Sigmoid colon (tissue), 7 donors: ENCODE measurements around the gene TOMM20. TPM values are rescaled to one million over a fixed set of nuclear protein-coding genes. Genes with fewer than 3 reads are reported as not detected.
A peak's percentile ranks its signal among the peaks of the same experiment; 100 is the strongest.

Source experiments
- DNase-seq: peaks from one replicate; pipeline ENCODE4 v3.0.0-alpha.2; 2019
- H3K27ac ChIP-seq, 4 donors: fragments of 200-600 bp; sonication (generic); one replicate each; pipeline ENCODE4 v1.5.1; 2016 to 2019; ENCODE audit warnings: mild to moderate bottlenecking in 1 of 4
- H3K27me3 ChIP-seq, 3 donors: fragments of 200-600 bp; sonication (generic); one replicate each; pipeline ENCODE4 v1.5.1; 2019; ENCODE audit warnings: mild to moderate bottlenecking in 1 of 3
- H3K36me3 ChIP-seq, 4 donors: fragments of 200-600 bp; sonication (generic); one replicate each; pipeline ENCODE4 v1.5.1; 2016 to 2019
- H3K4me1 ChIP-seq, 4 donors: fragments of 200-600 bp; sonication (generic); one replicate each; pipeline ENCODE4 v1.5.1; 2017 to 2019
- H3K4me3 ChIP-seq, 4 donors: fragments of 200-600 bp; sonication (generic); one replicate each; pipeline ENCODE4 v1.5.1; 2017 to 2019; ENCODE audit warnings: mild to moderate bottlenecking in 2 of 4, moderate library complexity in 1 of 4
- H3K9me3 ChIP-seq, 4 donors: fragments of 200-600 bp in 3 of 4; sonication (generic) in 3 of 4; one replicate each; pipeline versions ENCODE4 v1.5.1 to v1.6.1; 2013 to 2019
- EP300 ChIP-seq, 4 donors: sonication (generic); formaldehyde crosslinking; IDR thresholded peaks; one replicate each; pipeline ENCODE4 v1.6.1; 2017; ENCODE audit warnings: antibody characterized with exemption in 4 of 4
- POLR2A ChIP-seq, 2 donors: fragments of 450-650 bp; IDR thresholded peaks; one replicate each; pipeline ENCODE4 v1.6.1; 2016; ENCODE audit warnings: antibody characterized with exemption in 2 of 2, mild to moderate bottlenecking in 2 of 2, moderate library complexity in 2 of 2
- POLR2AphosphoS5 ChIP-seq, 4 donors: sonication (generic); formaldehyde crosslinking; IDR thresholded peaks; one replicate each; pipeline ENCODE4 v1.6.1; 2017; ENCODE audit warnings: antibody characterized with exemption in 4 of 4
- WGBS, 2 donors: extraction: QIAGEN DNeasy Blood & Tissue Kit; methylation state at CpG; one replicate each; pipeline ENCODE4 v1.1.7; 2013; 5-methylcytosine and 5-hydroxymethylcytosine counted together
- intact Hi-C: fragments of 100-400 bp; cut with DNase I; formaldehyde crosslinking; loops from one replicate; pipeline ENCODE4 v1.15.1; 2023
- polyA plus RNA-seq, 3 donors: library from polyadenylated mRNA; stranded (reverse); fragments of 200-250 nt; gene quantifications; one replicate each; pipeline ENCODE4 v1.2.3, GENCODE V29; 2013
- total RNA-seq, 4 donors: library from RNA; depleted of rRNA; stranded (reverse); fragments of >200 nt; gene quantifications; one replicate each; pipeline ENCODE4 v1.1.0, GENCODE V29; 2016
- TF ChIP-seq, protein P1 (sequence below), 4 experiments: fragments of 450-650 bp in 3 of 4; fragments of 200-600 bp in 1 of 4; IDR thresholded peaks; one replicate each; pipeline ENCODE4 v1.5.1; 2016 to 2019; ENCODE audit warnings: antibody characterized with exemption in 4 of 4, mild to moderate bottlenecking in 3 of 4, moderate library complexity in 2 of 4
- donor health status: healthy with polysubstance abuse.
- donor health status: Bipolar disorder and iron deficiency.
- donor health status: healthy.

TOMM20 gene
- total and polyA plus RNA-seq, 7 donors, result 49.0 to 128 (median 79.3) TPM

- H3K36me3 ChIP-seq, result peaks cover 0 to 58% (median 18%) of the 10 kb centered on the region in 4 donors
- DNase-seq, result no peak
- H3K27ac ChIP-seq, result no peak overlapping the region
- no peak overlapping the region for H3K4me3 ChIP-seq
- intact Hi-C loops, result no loop called here
- TF ChIP-seq POLR2AphosphoS5 (IDR thresholded peaks at IDR 0.05) (no peak), EP300 (IDR thresholded peaks at IDR 0.05) (no peak), POLR2A (IDR thresholded peaks at IDR 0.05) (no peak)
- TF ChIP-seq, protein P1, sequence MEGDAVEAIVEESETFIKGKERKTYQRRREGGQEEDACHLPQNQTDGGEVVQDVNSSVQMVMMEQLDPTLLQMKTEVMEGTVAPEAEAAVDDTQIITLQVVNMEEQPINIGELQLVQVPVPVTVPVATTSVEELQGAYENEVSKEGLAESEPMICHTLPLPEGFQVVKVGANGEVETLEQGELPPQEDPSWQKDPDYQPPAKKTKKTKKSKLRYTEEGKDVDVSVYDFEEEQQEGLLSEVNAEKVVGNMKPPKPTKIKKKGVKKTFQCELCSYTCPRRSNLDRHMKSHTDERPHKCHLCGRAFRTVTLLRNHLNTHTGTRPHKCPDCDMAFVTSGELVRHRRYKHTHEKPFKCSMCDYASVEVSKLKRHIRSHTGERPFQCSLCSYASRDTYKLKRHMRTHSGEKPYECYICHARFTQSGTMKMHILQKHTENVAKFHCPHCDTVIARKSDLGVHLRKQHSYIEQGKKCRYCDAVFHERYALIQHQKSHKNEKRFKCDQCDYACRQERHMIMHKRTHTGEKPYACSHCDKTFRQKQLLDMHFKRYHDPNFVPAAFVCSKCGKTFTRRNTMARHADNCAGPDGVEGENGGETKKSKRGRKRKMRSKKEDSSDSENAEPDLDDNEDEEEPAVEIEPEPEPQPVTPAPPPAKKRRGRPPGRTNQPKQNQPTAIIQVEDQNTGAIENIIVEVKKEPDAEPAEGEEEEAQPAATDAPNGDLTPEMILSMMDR (IDR thresholded peaks at IDR 0.05), result no peak
- H3K9me3 ChIP-seq, result no peaks in the 10 kb centered on the region
- no peaks in the 10 kb centered on the region for H3K27me3 ChIP-seq
- peaks cover 0 to 12% (median 6%) of the 10 kb centered on the region in 4 donors for H3K4me1 ChIP-seq
- WGBS, 2 donors, result 76 to 83% methylated on average over 6 of the region's 6 CpGs
Measured at GRCh38 chr1:235131961-235132360, 3.3 kb upstream of the TOMM20 start.

DNA sequence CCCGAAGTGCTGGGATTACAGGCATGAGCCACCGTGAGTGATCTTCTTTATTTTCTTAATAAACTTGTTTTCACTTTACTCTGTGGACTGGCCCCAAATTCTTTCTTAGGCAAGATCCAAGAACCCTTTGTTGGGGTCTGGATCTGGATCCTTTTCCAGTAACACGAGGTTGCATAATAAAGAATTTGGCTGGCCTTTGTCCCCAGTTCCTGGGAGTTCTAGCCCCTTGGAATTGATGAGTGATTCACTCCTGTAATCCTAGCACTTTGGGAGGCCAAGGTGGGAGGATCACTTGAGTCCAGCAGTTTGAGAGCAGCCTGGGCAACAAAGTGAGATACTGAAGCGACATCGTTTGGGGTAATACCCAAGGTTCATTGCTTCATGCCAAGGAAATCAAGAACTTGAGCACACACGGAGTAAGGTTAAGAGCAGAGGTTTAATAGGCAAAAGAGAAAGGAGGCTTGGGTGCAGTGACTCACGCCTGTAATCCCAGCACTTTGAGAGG is 2.2 kb upstream of the TOMM20 start:
- H3K27ac ChIP-seq, result no peak overlapping the region
- H3K27me3 ChIP-seq, result no peaks in the 10 kb centered on the region
- no peaks in the 10 kb centered on the region for H3K9me3 ChIP-seq
- no peak for DNase-seq
- H3K4me3 ChIP-seq, result no peak overlapping the region
- H3K4me1 ChIP-seq, result peaks cover 0 to 23% (median 17%) of the 10 kb centered on the region in 4 donors
- TF ChIP-seq POLR2A (IDR thresholded peaks at IDR 0.05) (no peak), EP300 (IDR thresholded peaks at IDR 0.05) (no peak), POLR2AphosphoS5 (IDR thresholded peaks at IDR 0.05) (no peak)
- TF ChIP-seq, protein P1 (IDR thresholded peaks at IDR 0.05), result no peak
- H3K36me3 ChIP-seq, result peaks cover 0 to 47% (median 9%) of the 10 kb centered on the region in 4 donors
- intact Hi-C loops, result no loop called here
- WGBS, 2 donors, result 89 to 90% methylated on average over 7 of the region's 7 CpGs

- H3K4me1 ChIP-seq, result peaks cover 0 to 28% (median 18%) of the 10 kb centered on the region in 4 donors
- DNase-seq, result no peak
- H3K27me3 ChIP-seq, result no peaks in the 10 kb centered on the region
- WGBS, 2 donors, result 88 to 96% methylated on average over 4 of the region's 4 CpGs
- H3K9me3 ChIP-seq, result no peaks in the 10 kb centered on the region
- no peak for TF ChIP-seq POLR2A (IDR thresholded peaks at IDR 0.05)
- TF ChIP-seq, protein P1 (IDR thresholded peaks at IDR 0.05), result no peak
- no peak for TF ChIP-seq EP300 (IDR thresholded peaks at IDR 0.05)
- TF ChIP-seq POLR2AphosphoS5 (IDR thresholded peaks at IDR 0.05), result no peak
- H3K36me3 ChIP-seq, result peaks cover 0 to 38% (median 5%) of the 10 kb centered on the region in 4 donors
- H3K4me3 ChIP-seq, result no peak overlapping the region
- no peak overlapping the region for H3K27ac ChIP-seq
- intact Hi-C loops, result loop anchor here (2.0 kb wide), 1 partner anchor 31 kb away; the partner anchor contains the start of gene RBM34
Measured at GRCh38 chr1:235129774-235130570, 1.3 kb upstream of the TOMM20 start.

DNA sequence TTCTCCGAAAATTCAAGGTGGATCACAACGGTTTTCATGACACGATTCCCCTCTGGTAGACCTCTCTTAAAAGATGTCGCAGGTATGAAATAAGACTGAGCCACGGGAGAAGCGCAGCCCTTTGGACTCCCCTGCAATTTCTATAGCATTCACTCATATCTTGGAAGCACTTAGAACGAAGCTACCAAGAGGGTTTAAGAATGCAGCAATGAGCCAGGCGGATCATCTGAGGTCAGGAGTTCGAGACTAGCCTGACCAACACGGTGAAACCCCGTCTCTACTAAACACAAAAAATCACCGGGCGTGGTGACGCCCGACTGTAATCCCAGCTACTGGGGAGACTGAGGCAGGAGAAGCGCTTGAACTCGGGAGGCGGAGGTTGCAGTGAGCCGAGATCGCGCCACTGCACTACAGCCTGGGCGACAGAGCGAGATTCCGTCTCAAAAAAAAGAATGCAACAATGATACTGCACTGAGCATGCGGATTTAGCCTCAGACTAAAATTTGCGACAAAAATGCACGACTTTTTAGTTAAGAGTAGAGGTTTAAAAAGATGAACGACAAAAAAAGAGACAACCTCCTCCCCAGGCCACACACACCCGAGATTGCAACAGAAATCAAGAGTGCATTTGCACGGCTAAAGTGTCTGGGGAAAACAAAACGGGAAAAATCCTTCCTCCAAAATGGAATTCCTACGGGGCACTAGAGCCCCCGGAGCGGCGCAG is 743 bp downstream of the TOMM20 start:
- 1% methylated on average over 35 of the region's 35 CpGs for WGBS, 2 donors
- DNase-seq, result no peak
- H3K27me3 ChIP-seq, result no peaks in the 10 kb centered on the region
- intact Hi-C loops, result loop anchor here (2.0 kb wide), 1 partner anchor 33 kb away; the partner anchor contains the start of gene RBM34
- H3K36me3 ChIP-seq, result peaks cover 0 to 25% (median 0%) of the 10 kb centered on the region in 4 donors
- no peaks in the 10 kb centered on the region for H3K9me3 ChIP-seq
- TF ChIP-seq POLR2A (IDR thresholded peaks at IDR 0.05) (no peak), POLR2AphosphoS5 (IDR thresholded peaks at IDR 0.05) (no peak)
- TF ChIP-seq, protein P1 (IDR thresholded peaks at IDR 0.05), result no peak
- peak overlapping the region; percentile 88 to 92 (median 91) for H3K27ac ChIP-seq
- H3K4me1 ChIP-seq, result peaks cover 0 to 37% (median 31%) of the 10 kb centered on the region in 4 donors
- peak overlapping the region; percentile 78 to 94 (median 81) for H3K4me3 ChIP-seq
